Measurements from ENCODE around the gene RTL9. TPM values are rescaled to one million over a fixed set of nuclear protein-coding genes. Genes with fewer than 3 reads are reported as not detected.

RTL9 gene
- total and polyA plus RNA-seq, 7 donors = under 0.01 to 0.28 (median 0.03) TPM; not detected in 4

- H3K27me3 ChIP-seq = no peaks in the 10 kb centered on the region
- no peaks in the 10 kb centered on the region for H3K9me3 ChIP-seq
- TF ChIP-seq POLR2AphosphoS5 (IDR thresholded peaks at IDR 0.05) (no peak), CTCF (IDR thresholded peaks at IDR 0.05) (no peak), POLR2A (IDR thresholded peaks at IDR 0.05) (no peak), EP300 (IDR thresholded peaks at IDR 0.05) (no peak)
- 80 to 95% methylated on average over 4 of the region's 4 CpGs for WGBS, 2 donors
- no peak overlapping the region for H3K4me3 ChIP-seq
- intact Hi-C loops (cut with DNase I) = no loop called here
- no peaks in the 10 kb centered on the region for H3K36me3 ChIP-seq
- H3K27ac ChIP-seq = no peak overlapping the region
- H3K4me1 ChIP-seq = no peaks in the 10 kb centered on the region
- DNase-seq = no peak
These were observed 19.7 kb upstream of the RTL9 start for GRCh38 chrX:110338935-110339334.

- DNase-seq = no peak
- whole genome bisulfite sequencing, 2 donors = 82 to 86% methylated on average over 11 of the region's 11 CpGs
These were observed 17.2 kb upstream of the RTL9 start for GRCh38 chrX:110341189-110342035.

GRCh38 chrX:110346681-110347080 lies 12.0 kb upstream of the RTL9 start:
- H3K4me1 ChIP-seq = no peaks in the 10 kb centered on the region
- intact Hi-C loops (cut with DNase I) = no loop called here
- 66 to 84% methylated on average over 17 of the region's 17 CpGs for WGBS, 2 donors
- H3K27ac ChIP-seq = no peak overlapping the region
- H3K27me3 ChIP-seq = no peaks in the 10 kb centered on the region
- no peak for DNase-seq
- H3K36me3 ChIP-seq = no peaks in the 10 kb centered on the region
- H3K9me3 ChIP-seq = no peaks in the 10 kb centered on the region
- TF ChIP-seq EP300 (IDR thresholded peaks at IDR 0.05) = no peak
- no peak for TF ChIP-seq POLR2AphosphoS5 (IDR thresholded peaks at IDR 0.05)
- TF ChIP-seq POLR2A (IDR thresholded peaks at IDR 0.05) = no peak
- no peak for TF ChIP-seq CTCF (IDR thresholded peaks at IDR 0.05)
- H3K4me3 ChIP-seq = no peak overlapping the region

More at GRCh38 chrX:110341189-110342035, 17.2 kb upstream of the RTL9 start:
- H3K4me1 ChIP-seq = no peaks in the 10 kb centered on the region
- intact Hi-C loops (cut with DNase I) = no loop called here
- TF ChIP-seq EP300 (IDR thresholded peaks at IDR 0.05) = no peak
- TF ChIP-seq POLR2AphosphoS5 (IDR thresholded peaks at IDR 0.05) = no peak
- no peak for TF ChIP-seq CTCF (IDR thresholded peaks at IDR 0.05)
- no peak for TF ChIP-seq POLR2A (IDR thresholded peaks at IDR 0.05)
- no peaks in the 10 kb centered on the region for H3K9me3 ChIP-seq
- no peak overlapping the region for H3K27ac ChIP-seq
- no peaks in the 10 kb centered on the region for H3K27me3 ChIP-seq
- H3K4me3 ChIP-seq = no peak overlapping the region
- no peaks in the 10 kb centered on the region for H3K36me3 ChIP-seq

GRCh38 chrX:110359273-110359672 lies 625 bp downstream of the RTL9 start:
- Histone ChIP-seq H3K27me3 (no peaks in the 10 kb centered on the region), H3K9me3 (no peaks in the 10 kb centered on the region), H3K36me3 (no peaks in the 10 kb centered on the region), H3K4me3 (no peak overlapping the region), H3K4me1 (peaks cover 0 to 1% (median 0%) of the 10 kb centered on the region in 4 donors), H3K27ac (no peak overlapping the region)
- TF ChIP-seq CTCF (IDR thresholded peaks at IDR 0.05) (no peak), POLR2A (IDR thresholded peaks at IDR 0.05) (no peak)
- no peak for DNase-seq
- intact Hi-C loops (cut with DNase I) = no loop called here
- 12 to 62% methylated on average over 1 of the region's 1 CpG for WGBS, 2 donors
